Osteoblast (primary cell): ENCODE data around the gene PTPRN2. TPM values are rescaled to one million over a fixed set of nuclear protein-coding genes. Genes with fewer than 3 reads are reported as not detected.
"Not testable (repeated sequence)": the region's sequence is repeated elsewhere in the genome, so short reads cannot be mapped to it uniquely, and the experiment has no call there.

ENCODE experiments used
- DNase-seq: peaks from one replicate; pipeline ENCODE4 v3.0.0; 2011; ENCODE audit warnings: low spot score, mixed read lengths; ENCODE audit not compliant: insufficient read length; ENCODE audit errors: missing footprints
- H2AFZ ChIP-seq: 2 replicates; pipeline ENCODE4 v1.6.0; 2011; ENCODE audit warnings: mild to moderate bottlenecking, low read length
- H3K27ac ChIP-seq: 2 replicates; pipeline ENCODE4 v1.5.1; 2011; ENCODE audit warnings: mild to moderate bottlenecking, low read depth, low read length, moderate library complexity
- H3K27me3 ChIP-seq: 2 replicates; pipeline ENCODE4 v1.6.0; 2012; ENCODE audit warnings: mild to moderate bottlenecking, control low read depth, inconsistent platforms, low read length, moderate library complexity; ENCODE audit not compliant: insufficient read depth
- H3K36me3 ChIP-seq: 2 replicates; pipeline ENCODE4 v1.5.1; 2011; ENCODE audit warnings: mild to moderate bottlenecking, low read length, control low read depth, moderate library complexity; ENCODE audit not compliant: insufficient read depth
- H3K4me1 ChIP-seq: 2 replicates; pipeline ENCODE4 v1.5.1; 2011; ENCODE audit warnings: mild to moderate bottlenecking, low read length, control low read depth, moderate library complexity; ENCODE audit not compliant: insufficient read depth
- H3K4me2 ChIP-seq: 2 replicates; pipeline ENCODE4 v1.6.0; 2011; ENCODE audit warnings: mild to moderate bottlenecking, low read length; ENCODE audit not compliant: insufficient read depth
- H3K4me3 ChIP-seq: fragments of 200-600 bp; sonication (generic); 3 replicates; pipeline ENCODE4 v1.5.1; 2012; ENCODE audit warnings: mild to moderate bottlenecking, low read length, inconsistent platforms; ENCODE audit not compliant: insufficient read depth
- H3K79me2 ChIP-seq: 2 replicates; pipeline ENCODE4 v1.6.0; 2012; ENCODE audit warnings: mild to moderate bottlenecking, low read length, control low read depth, inconsistent platforms; ENCODE audit not compliant: insufficient read depth
- H3K9me3 ChIP-seq: 2 replicates; pipeline ENCODE4 v1.5.1; 2011; ENCODE audit warnings: low read depth, low read length, control low read depth
- H4K20me1 ChIP-seq: 2 replicates; pipeline ENCODE4 v1.6.0; 2012; ENCODE audit warnings: mild to moderate bottlenecking, low read length, control low read depth; ENCODE audit not compliant: insufficient read depth
- CTCF ChIP-seq: IDR thresholded peaks from 2 replicates; pipeline ENCODE4 v1.5.1; 2011; ENCODE audit warnings: mild to moderate bottlenecking, low read depth, low read length, moderate library complexity; ENCODE audit errors: extremely low read depth
- total RNA-seq: library from RNA; depleted of rRNA; stranded (reverse); fragments of >200 nt; gene quantifications from 2 replicates; pipeline ENCODE4 v1.2.3, GENCODE V29; 2012

Gene PTPRN2
- total RNA-seq, 1 donor: 0.36 TPM

DNA sequence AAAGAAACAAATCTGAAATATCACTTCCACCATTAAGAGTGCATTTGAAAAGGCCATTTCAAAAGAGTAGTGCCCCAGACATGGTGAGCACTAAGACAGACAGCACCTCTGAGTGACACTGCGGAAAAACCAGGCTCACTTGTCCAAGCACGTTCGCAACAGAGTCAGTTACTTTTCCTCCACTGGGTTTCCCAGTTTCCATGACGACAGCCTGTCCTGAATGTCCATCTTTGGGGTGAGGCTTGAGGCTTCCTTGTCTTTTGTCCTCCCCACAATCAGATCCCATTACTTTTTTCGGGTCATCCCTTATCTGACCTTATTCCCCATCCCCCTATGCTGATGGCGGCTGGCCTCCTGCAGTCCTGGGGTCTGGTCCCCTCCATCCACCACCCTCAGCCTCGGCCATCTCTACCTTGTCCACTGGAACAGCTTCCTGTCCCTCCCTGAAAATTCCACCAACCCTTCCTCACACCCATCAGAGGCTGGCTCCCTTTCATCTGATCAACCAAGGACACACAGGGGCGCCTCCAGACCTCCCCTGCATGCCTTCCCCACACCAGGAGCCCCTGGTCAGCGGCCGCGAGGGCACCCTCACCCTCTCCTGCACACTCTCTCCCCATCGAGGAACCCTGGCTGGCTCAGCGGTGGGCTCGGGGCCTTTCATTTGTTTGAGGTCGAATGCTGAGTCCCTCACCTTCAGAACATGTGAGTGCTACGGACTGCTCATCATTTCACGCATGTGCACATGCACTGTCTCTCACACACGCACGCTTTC is 887.2 kb downstream of the PTPRN2 start:
- DNase-seq: no peak
- Histone ChIP-seq H3K4me2 (no peak overlapping the region), H3K4me1 (no peaks in the 10 kb centered on the region), H3K27ac (no peak overlapping the region), H3K9me3 (no peaks in the 10 kb centered on the region), H2AFZ (no peak overlapping the region), H4K20me1 (no peaks in the 10 kb centered on the region), H3K36me3 (no peaks in the 10 kb centered on the region), H3K27me3 (no peaks in the 10 kb centered on the region), H3K79me2 (no peaks in the 10 kb centered on the region), H3K4me3 (no peak overlapping the region)
- TF ChIP-seq CTCF: no peak

DNA sequence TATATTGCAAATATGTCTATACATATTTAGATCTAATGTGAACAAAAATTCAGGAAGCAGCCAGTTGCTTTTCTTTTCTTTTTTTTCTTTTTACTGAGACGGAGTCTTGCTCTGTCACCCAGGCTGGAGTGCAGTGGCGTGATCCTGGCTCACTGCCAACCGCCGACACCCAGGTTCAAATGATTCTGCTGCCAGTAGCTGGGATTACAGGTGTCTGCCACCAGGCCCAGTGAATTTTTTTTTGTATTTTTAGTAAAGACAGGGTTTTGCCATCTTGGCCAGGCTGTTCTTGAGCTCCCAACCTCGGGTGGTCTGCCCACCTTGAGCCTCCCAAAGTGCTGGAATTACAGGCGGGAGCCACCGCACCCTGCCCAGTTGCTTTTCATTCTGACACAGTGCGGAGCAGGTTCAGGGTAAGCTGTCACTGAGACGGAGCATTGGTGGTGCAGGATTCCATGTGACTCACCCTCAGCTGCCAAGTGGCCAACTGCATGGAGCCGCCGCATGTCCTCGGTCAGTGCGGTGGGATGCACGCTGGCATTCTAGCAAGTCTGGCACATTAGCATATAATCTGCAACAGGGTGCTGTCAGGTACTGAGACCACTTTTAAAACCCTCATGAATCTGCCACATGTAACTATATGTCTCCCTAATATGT is 888.1 kb downstream of the PTPRN2 start:
- no peak overlapping the region for H3K27ac ChIP-seq
- no peak overlapping the region for H3K4me2 ChIP-seq
- H3K4me1 ChIP-seq: no peaks in the 10 kb centered on the region
- no peaks in the 10 kb centered on the region for H3K9me3 ChIP-seq
- H3K4me3 ChIP-seq: no peak overlapping the region
- H3K36me3 ChIP-seq: no peaks in the 10 kb centered on the region
- H4K20me1 ChIP-seq: no peaks in the 10 kb centered on the region
- H2AFZ ChIP-seq: no peak overlapping the region
- TF ChIP-seq CTCF: no peak
- H3K27me3 ChIP-seq: no peaks in the 10 kb centered on the region
- no peak for DNase-seq
- H3K79me2 ChIP-seq: no peaks in the 10 kb centered on the region

DNA sequence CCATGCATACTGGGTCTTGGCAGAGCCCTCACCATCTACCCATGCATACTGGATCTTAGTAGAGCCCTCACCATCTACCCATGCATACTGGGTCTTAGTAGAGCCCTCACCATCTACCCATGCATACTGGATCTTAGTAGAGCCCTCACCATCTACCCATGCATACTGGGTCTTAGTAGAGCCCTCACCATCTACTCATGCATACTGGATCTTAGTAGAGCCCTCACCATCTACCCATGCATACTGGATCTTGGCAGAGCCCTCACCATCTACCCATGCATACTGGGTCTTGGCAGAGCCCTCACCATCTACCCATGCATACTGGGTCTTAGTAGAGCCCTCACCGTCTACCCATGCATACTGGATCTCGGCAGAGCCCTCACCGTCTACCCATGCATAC is 890.3 kb downstream of the PTPRN2 start:
- H3K9me3 ChIP-seq, H3K27ac ChIP-seq, H4K20me1 ChIP-seq, DNase-seq, H3K4me2 ChIP-seq, H3K79me2 ChIP-seq, H2AFZ ChIP-seq, H3K27me3 ChIP-seq, H3K4me1 ChIP-seq, H3K4me3 ChIP-seq, H3K36me3 ChIP-seq: not testable (repeated sequence)

DNA sequence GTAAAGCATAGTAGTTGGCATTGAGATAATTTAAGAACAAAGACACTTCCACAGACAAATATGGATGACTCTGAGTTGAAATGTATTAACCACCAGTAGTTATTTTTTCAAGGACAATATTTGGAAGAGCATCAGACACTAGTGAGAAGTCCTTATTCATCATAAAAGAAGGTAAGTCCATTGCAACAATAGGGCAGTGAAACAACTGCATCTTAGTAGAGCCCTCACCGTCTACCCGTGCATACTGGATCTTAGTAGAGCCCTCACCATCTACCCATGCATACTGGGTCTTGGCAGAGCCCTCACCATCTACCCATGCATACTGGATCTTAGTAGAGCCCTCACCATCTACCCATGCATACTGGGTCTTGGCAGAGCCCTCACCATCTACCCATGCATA is 892.0 kb downstream of the PTPRN2 start:
- not testable (repeated sequence) for H3K27ac ChIP-seq, H3K27me3 ChIP-seq, H3K4me2 ChIP-seq, H3K79me2 ChIP-seq, H4K20me1 ChIP-seq, H3K9me3 ChIP-seq, H3K4me1 ChIP-seq, H3K4me3 ChIP-seq, DNase-seq, H3K36me3 ChIP-seq, H2AFZ ChIP-seq

DNA sequence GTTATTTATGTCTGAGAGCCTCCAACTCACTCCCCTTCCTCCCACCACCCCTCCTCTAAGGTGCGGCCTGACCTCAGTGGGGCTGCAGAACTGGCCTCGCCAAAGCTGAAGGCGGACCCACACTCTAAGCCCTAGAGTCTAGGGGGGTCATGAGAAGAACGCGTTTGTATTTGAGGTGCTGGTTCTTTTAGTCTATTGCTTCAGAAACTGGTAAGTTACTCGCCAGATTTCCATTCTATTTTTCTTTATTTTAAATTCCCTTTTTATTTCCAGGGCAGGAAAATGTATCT is 893.3 kb downstream of the PTPRN2 start:
- no peak overlapping the region for H3K4me3 ChIP-seq
- peaks cover 6% of the 10 kb centered on the region for H3K27me3 ChIP-seq
- no peaks in the 10 kb centered on the region for H3K36me3 ChIP-seq
- no peak overlapping the region for H3K4me2 ChIP-seq
- no peak overlapping the region for H3K27ac ChIP-seq
- H3K79me2 ChIP-seq: no peaks in the 10 kb centered on the region
- no peak overlapping the region for H2AFZ ChIP-seq
- no peaks in the 10 kb centered on the region for H3K9me3 ChIP-seq
- DNase-seq: no peak
- H3K4me1 ChIP-seq: no peaks in the 10 kb centered on the region
- no peak for TF ChIP-seq CTCF
- no peaks in the 10 kb centered on the region for H4K20me1 ChIP-seq
